D721Med (cell line): ENCODE measurements around the gene KCNN3.

Source experiments
- DNase-seq: peaks from one replicate; pipeline ENCODE4 v3.0.0; 2011; ENCODE audit warnings: low spot score; ENCODE audit not compliant: insufficient read length
- FAIRE-seq: peaks from 2 replicates; lab custom pipeline; 2011; peaks lifted over from hg19 to GRCh38; lab: Jason Lieb, UNC
- CTCF ChIP-seq: IDR thresholded peaks from 2 replicates; pipeline ENCODE4 v1.5.1; 2012; ENCODE audit warnings: mild to moderate bottlenecking, control low read depth; ENCODE audit not compliant: insufficient read depth; ENCODE audit errors: missing control alignments

KCNN3 gene

GRCh38 chr1:154813300-154813816 is 56.7 kb downstream of the KCNN3 start:
- no peak for FAIRE-seq
- no peak for TF ChIP-seq CTCF
- no peak for DNase-seq

DNA sequence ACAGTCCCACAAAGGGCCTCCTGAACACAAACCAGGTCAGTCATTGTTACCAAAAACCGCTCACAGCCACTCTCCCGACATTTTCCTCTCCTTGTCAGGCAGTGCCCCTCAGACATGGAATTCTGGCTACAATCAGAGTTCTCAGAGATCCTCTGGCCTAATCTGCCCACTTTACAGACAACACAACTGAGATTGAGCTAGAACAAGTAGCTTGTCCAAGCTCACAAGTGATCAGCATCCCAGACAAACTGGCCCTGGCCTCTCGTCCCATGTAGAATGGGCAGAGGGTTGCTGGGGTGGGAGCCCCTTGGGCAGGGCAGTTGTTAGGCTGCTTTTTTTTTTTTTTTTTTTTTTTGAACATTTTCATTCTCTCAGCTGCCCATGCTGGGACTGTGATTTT is 57.2 kb downstream of the KCNN3 start:
- FAIRE-seq (no peak), DNase-seq (no peak)
- TF ChIP-seq CTCF: no peak

DNA sequence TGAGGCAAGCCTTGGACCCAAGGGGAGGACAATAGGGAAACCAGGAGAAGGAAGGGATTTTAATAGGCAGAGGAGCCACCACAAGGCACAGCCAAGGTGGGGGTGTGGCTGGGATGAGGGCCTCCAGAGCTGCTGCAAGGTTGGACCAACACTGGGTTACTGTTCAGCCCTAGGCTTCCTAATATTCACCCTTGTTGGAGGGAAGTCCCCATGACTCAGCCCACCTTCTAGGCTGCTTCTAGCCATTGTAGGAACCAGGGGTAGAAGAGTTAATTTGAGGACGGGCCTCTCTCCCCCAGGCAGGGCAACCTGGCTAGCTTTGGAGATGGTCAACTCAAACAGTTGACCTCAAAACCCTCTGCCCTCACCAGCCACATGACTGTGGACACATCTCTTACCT is 59.5 kb downstream of the KCNN3 start:
- no peak for TF ChIP-seq CTCF
- FAIRE-seq (no peak), DNase-seq (no peak)

- FAIRE-seq (no peak), DNase-seq (no peak)
- TF ChIP-seq CTCF: no peak
Observed at GRCh38 chr1:154809436-154810413, 60.4 kb downstream of the KCNN3 start.

GRCh38 chr1:154808909-154809262 is 61.2 kb downstream of the KCNN3 start:
- DNase-seq (no peak), FAIRE-seq (no peak)
- no peak for TF ChIP-seq CTCF

- FAIRE-seq: no peak
- TF ChIP-seq CTCF: no peak
- DNase-seq: no peak
Observed at GRCh38 chr1:154808261-154808908, 61.7 kb downstream of the KCNN3 start.
